Smooth muscle cell of the pulmonary artery (primary cell): ENCODE data around the gene XRCC3. TPM values are rescaled to one million over a fixed set of nuclear protein-coding genes. Genes with fewer than 3 reads are reported as not detected.

Experiments used
- total RNA-seq: library from RNA; depleted of rRNA; stranded (reverse); fragments of >200 nt; gene quantifications from 2 replicates; pipeline ENCODE4 v1.2.3, GENCODE V29; 2014

The XRCC3 gene
- 6.1 and 7.2 TPM in 2 replicates for total RNA-seq

GRCh38 chr14:103715052-103716000 is at the start of gene XRCC3, which contains the start of gene ZFYVE21:
TSS of gene XRCC3 (minus strand) at chr14:103715451. CDS start at chr14:103711087, 4,364 bp downstream.
TSS of gene ZFYVE21 (plus strand) at chr14:103715810. CDS start at chr14:103715842, 32 bp downstream.

Other genes with a start within 250 kb of the XRCC3 start
- gene CKB, start 192.6 kb downstream of the XRCC3 start, total RNA-seq, result 16.1 and 27.5 TPM in 2 replicates
- 10.6 and 16.8 TPM in 2 replicates for gene TRMT61A, start 186.3 kb downstream of the XRCC3 start, total RNA-seq
- gene BAG5, start 152.8 kb downstream of the XRCC3 start, total RNA-seq, result 24.1 and 25.2 TPM in 2 replicates
- gene COA8, start 152.5 kb downstream of the XRCC3 start, total RNA-seq, result 17.7 and 22.5 TPM in 2 replicates
- 184 and 219 TPM in 2 replicates for gene KLC1, start 86.2 kb downstream of the XRCC3 start, total RNA-seq
- gene ZFYVE21, start 359 bp upstream of the XRCC3 start, total RNA-seq, result 55.0 and 72.9 TPM in 2 replicates
- 2.3 and 3.6 TPM in 2 replicates for gene PPP1R13B, start 132.1 kb upstream of the XRCC3 start, total RNA-seq
- 1.3 and 8.5 TPM in 2 replicates for gene TDRD9, start 213.0 kb upstream of the XRCC3 start, total RNA-seq
- not detected in 2 replicates for gene RD3L, start 227.1 kb upstream of the XRCC3 start, total RNA-seq